ENCODE measurements around the gene ADAM12.

Gene ADAM12

DNA sequence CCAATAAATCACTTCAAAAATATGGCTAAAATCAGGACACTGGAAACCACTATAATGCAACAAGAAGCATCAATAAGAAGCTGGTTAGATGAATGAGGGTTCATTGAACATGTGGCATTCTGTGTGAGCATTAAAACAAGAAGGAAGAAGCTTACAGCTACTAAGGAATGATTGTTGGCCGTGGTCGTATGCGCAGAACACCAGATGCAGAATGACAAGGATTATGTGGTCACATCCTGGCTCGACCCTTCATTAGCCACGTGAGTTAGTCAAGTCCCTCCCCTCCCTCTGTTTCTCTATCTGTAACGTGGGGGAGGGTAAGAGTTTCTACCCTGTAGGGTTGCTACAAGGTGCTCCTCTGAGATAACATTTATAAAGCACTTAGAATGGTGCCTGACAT, 174.3 kb downstream of the ADAM12 start:
- DNase-seq (ENCODE audit: low spot score): no peak

GRCh38 chr10:126212738-126213137, 175.5 kb downstream of the ADAM12 start:
- DNase-seq (ENCODE audit: low spot score): no peak

GRCh38 chr10:126210051-126210651, 178.1 kb downstream of the ADAM12 start:
- no peak for DNase-seq (ENCODE audit: low spot score)

GRCh38 chr10:126209451-126209850, 178.8 kb downstream of the ADAM12 start:
- DNase-seq (ENCODE audit: low spot score): no peak

GRCh38 chr10:126208726-126209302, 179.5 kb downstream of the ADAM12 start:
- no peak for DNase-seq (ENCODE audit: low spot score)

GRCh38 chr10:126207851-126208250, 180.4 kb downstream of the ADAM12 start:
- DNase-seq (ENCODE audit: low spot score): no peak

DNA sequence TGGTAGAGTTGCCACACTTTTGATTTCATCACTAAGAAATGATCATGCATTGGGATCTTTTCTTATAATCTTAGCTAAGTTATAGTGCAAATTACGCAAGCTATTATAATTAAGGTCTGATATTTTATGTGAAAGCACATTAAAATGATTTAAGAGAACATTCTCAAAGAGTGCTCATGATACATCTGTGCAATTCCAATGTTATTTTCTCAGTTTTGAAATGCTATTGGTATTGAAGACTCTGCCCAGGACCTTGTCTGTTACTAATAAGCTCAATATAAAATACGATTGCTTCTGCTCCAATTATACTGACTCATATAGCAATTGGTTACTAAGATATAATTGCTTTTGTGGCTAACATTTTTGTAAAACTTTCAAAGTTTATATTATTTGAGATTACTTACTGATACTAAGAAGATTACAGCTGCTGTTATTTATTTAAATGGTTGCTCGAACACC, 180.9 kb downstream of the ADAM12 start:
- no peak for DNase-seq (ENCODE audit: low spot score)

GRCh38 chr10:126205486-126206205, 182.6 kb downstream of the ADAM12 start:
- no peak for DNase-seq (ENCODE audit: low spot score)

DNA sequence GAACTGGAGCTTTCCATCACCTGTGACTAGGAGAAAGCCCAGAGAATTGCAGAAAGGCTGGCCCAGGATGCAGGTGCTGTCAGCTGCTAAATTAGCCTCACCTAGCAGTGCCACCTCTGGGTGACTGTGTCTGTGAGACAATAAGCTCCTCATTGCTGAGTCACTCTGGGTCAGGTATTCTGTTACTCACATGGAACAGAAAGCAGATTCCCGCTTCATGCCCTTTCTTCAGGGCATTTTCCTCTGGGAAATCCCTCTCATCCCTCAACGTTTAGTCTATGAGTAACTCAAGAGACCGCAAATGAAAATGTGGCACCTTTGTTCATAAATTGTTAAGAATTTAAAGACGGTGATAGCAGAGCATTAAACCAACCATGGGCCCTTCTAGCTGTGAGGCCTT, 184.0 kb downstream of the ADAM12 start:
- DNase-seq (ENCODE audit: low spot score): no peak

GRCh38 chr10:126203746-126204145, 184.5 kb downstream of the ADAM12 start:
- no peak for DNase-seq (ENCODE audit: low spot score)

DNA sequence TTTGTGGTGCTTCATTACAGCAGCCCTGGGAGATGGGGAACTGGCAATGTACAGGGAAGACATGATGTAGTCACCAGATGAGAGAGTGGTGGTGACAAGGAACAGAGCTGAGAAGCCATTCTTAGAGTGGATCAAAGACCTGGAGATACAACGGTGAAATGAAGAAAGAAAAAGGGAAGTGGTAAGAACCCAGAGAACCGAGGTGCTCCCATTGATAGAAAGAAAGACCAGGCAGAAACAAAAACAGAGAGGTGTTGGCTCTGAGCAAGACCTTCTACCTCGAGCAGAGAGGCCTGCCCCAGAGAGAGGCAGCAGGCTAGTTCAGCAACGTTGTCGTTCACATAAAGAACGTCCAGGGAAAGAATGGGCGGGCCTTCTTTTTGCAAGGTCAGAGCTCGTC, 186.7 kb downstream of the ADAM12 start:
- DNase-seq (ENCODE audit: low spot score): no peak

GRCh38 chr10:126199221-126199998, 188.9 kb downstream of the ADAM12 start:
- no peak for DNase-seq (ENCODE audit: low spot score)

GRCh38 chr10:126198681-126199080, 189.6 kb downstream of the ADAM12 start:
- DNase-seq (ENCODE audit: low spot score): no peak

DNA sequence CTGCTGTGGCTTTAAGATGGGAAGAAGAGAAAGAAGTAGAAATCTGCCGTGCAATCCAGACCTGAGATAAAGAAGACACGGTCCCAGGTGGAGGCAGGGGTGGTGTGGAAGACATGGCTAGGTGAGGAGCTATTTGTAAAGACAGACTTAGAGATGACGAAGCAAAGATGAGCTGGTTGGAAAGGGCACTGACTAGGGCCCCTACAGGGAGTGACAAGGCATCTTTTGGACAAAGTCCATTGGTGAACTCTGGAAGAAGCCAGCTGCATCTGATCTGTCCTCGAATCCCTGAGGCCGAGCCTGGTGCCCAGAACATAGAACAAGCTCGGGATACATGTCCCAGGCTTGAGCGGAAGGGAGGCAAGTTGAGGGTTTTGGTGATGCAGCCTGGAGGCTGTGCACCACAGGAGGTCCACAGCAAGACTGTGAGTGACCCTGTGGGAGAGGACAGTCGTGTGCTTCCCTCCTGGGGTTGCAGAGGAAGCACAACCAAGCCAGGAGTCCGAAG, 191.2 kb downstream of the ADAM12 start:
- DNase-seq (ENCODE audit: low spot score): no peak

DNA sequence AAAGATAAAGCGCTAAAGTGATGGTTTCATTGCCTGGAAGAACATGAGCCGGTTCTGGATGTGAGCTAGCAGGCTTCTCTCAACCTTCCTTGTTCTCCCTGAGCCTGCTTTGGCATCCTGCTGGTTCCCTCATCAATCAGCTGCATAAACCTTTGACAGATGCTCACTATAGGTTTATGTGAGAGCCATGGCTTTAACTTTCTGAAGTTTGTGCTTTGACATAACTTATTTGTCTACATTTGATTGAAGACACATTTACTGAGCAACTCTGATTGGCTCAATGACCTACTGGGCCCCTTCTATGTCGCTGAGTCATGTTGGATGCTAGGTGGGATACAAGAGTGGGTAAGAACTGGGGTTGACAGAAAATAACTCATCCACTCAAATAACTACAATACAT, 192.0 kb downstream of the ADAM12 start:
- DNase-seq (ENCODE audit: low spot score): no peak

- DNase-seq (ENCODE audit: low spot score): no peak
These were observed 197.1 kb downstream of the ADAM12 start for GRCh38 chr10:126191192-126191591.

DNA sequence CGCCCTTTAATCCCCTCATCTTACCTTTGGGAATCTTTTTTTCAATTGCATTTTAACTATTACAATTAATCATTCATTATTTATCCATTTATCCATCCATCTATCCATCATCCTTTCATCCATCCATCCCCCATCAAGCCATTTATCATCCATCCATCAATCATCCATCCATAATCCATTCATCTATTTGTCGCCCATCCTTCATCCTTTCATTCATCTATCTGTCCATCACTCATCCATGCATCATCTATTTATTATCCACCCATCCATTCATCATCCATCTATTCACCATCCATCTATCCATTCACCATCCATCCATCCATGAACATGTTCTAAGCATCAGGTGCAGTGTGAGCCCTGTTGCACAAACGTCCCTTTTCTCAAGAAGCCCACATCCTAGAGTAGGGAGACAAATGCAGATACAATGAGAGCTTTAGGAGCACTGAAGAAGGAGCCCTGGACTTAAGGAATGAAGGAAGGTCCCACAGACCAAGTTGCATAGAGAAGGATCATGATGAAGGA, 199.5 kb downstream of the ADAM12 start:
- no peak for DNase-seq (ENCODE audit: low spot score)

GRCh38 chr10:126187399-126187798, 200.9 kb downstream of the ADAM12 start:
- DNase-seq (ENCODE audit: low spot score): no peak

DNA sequence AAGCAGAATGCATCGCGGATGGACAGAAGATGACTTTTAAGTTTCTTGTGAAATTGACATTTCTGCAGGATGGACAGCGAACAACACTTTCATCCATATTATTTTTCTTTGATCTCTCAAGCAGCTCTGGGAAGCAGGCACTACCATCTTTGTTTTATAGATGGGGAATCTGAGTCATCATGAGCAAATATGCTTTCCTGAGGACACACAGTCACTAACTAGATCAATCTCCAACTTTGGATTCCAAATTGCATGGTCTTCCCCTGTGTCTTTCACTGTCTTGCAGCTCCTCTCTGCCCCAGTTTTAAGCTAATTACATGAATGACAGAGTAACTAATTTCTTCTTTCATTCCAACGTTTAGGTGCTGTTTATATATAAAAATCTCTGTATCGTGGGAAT, 201.5 kb downstream of the ADAM12 start:
- no peak for DNase-seq (ENCODE audit: low spot score)

DNA sequence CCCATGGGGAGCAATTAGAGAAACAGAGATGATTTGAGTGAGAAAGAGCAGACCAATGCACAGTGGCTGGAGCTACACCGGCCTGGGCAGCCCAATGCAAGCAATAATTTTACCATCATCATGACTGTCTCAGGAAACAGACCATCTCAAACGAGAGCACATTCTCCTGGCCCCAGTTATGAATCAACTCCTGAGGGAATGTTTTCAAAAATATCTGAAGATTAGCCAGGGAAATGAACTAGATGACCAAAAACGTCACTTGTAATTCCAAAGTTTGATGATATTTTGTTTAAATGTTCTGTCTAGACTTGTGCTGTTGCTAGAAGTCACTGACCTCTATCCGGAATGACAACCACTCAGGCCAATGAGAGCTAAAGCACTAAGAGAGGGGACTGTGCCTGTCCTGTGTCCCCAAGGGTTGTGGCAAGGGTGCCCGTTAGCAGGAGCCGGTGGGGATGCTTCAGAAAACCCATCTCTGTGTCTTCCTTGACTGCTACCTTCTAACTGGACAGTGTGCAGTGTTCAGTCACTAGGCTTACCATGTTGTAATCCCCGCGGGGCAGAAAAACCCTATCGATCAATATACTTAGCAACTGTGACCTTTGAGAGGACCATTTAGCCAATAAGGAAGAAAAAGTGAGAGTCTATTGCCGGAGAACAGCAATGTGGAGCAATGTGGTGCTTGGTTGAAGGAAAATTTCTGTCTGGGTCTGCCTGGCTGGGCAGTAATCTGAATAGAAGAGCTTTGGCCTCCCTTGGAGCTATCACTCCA, 202.4 kb downstream of the ADAM12 start:
- DNase-seq (ENCODE audit: low spot score): no peak

- no peak for DNase-seq (ENCODE audit: low spot score)
These were observed 206.7 kb downstream of the ADAM12 start for GRCh38 chr10:126181626-126182025.

DNA sequence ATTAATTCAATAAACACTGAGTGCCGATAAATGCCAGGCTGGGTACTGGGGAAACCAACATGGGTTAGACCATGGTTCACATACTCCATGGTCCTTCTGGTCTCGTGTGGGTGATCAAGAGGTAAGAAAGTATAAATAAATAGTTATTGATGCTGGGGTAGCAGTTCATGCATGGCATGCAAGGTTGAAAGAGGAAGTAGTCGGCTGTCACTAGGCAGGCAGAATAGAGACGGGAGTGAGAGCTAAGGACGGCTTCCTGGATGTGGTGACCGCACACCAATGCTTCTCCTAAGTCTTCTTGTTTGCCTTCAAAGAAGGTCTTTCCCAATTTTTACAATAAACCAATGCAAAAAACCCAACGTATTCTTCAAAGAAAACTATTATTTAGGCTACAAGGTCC, 208.6 kb downstream of the ADAM12 start:
- no peak for DNase-seq (ENCODE audit: low spot score)

Data from HuH-7.5 (cell line).